Measurements from ENCODE around the gene LUZP2.

LUZP2 gene

DNA sequence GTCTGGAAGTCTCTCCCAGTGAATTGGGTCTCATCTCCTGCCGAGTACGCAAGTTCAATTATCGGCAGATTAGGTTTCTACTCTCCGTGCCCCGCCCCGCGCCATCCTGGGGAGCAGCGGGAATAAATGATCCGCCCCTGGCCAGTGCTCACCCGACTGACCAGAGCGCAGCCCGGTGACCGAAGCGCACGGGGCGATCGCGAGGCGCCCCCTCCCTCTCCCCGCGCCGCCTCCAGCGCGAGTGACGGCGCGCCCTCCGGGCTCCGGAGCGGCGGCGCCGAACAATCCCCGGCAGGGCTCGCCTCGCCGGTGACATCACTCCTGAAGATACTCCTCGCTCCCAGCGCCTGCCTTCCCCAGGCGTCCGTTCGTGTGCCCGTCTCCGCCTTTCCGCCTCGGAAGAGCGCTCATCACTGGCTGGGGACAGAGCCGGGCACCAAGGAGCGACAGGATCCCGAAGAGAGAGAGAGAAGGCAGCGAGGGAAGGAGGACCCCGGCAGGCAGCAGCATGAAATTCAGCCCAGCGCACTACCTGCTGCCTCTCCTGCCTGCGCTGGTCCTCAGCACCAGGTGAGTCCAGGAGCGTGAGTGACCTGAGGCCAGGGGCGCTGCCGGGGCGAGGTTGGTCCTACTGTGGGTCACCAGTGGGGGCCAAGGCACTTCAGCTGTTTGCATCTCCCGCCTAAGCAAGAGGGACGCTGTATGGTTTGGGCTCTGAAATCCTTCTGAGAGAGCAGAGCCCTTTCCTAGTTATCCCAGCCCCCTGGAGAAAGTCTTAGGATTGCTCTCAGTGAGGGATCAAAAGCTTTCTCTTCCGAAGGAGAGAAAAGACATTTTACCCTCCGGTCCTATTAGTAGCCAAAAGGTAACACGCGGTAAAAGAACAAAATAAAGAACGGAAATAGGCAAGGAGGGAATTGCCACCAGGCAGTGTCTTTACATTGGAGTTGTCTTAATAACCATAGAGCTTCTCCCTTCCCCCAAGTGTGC, at the start of gene LUZP2:
TSS of gene LUZP2 (plus strand) at position 318 of the 990 bp plus-strand sequence.
- TF ChIP-seq, protein P1, sequence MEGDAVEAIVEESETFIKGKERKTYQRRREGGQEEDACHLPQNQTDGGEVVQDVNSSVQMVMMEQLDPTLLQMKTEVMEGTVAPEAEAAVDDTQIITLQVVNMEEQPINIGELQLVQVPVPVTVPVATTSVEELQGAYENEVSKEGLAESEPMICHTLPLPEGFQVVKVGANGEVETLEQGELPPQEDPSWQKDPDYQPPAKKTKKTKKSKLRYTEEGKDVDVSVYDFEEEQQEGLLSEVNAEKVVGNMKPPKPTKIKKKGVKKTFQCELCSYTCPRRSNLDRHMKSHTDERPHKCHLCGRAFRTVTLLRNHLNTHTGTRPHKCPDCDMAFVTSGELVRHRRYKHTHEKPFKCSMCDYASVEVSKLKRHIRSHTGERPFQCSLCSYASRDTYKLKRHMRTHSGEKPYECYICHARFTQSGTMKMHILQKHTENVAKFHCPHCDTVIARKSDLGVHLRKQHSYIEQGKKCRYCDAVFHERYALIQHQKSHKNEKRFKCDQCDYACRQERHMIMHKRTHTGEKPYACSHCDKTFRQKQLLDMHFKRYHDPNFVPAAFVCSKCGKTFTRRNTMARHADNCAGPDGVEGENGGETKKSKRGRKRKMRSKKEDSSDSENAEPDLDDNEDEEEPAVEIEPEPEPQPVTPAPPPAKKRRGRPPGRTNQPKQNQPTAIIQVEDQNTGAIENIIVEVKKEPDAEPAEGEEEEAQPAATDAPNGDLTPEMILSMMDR (IDR thresholded peaks at IDR 0.05; ENCODE audit: borderline replicate concordance, insufficient read depth, low read depth, low read length) = no peak
- no peak within 1 kb of the TSS for H3K4me3 ChIP-seq (ENCODE audit: low read depth, low read length)

DNA sequence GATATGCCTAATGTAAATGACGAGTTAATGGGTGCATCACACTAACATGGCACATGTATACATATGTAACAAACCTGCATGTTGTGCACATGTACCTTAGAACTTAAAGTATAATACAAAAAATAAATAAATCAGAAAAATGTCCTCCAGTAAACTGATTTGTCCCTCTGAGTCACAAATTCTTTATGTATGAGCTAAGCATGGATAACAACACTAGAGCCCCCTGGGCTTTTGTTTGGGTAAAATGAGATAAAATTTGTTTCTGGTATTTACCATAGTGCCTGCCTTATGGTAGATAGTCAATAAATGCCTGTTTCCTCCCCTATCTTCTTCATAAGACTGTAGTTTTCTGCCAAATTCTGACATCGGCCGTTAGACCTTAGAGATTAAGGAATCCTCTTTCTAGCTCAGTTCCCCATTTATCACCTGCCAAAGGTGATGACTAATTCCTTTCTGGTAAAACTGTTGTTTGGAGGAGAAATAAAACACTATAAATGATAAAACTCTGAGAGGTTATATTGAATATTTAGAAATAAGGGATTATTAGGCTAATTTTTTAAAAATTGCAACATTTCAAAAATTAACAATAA, 43.6 kb upstream of the LUZP2 start:
- H3K4me3 ChIP-seq (ENCODE audit: low read depth, low read length) = no peak overlapping the region
- TF ChIP-seq, protein P1 (IDR thresholded peaks at IDR 0.05; ENCODE audit: borderline replicate concordance, insufficient read depth, low read depth, low read length) = no peak

DNA sequence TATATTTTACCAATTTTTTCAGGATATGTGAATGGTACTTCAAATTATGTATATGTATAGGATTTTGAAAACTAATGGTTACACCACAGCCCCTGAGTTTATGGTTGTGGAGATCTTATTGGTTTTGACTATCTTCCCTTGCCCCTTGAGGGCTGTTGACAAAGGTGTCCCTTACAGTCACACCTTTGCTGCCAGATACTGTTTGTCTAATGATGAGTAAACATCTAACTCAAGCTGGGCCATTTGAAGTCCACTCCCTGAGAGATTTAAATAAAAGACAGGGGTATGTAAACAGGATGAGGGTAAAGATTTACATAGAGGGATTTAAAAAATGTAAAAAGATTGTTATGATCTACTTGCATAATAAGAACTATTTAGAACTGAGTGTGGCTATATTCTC, 38.9 kb upstream of the LUZP2 start:
- TF ChIP-seq, protein P1 (IDR thresholded peaks at IDR 0.05; ENCODE audit: borderline replicate concordance, insufficient read depth, low read depth, low read length) = no peak
- no peak overlapping the region for H3K4me3 ChIP-seq (ENCODE audit: low read depth, low read length)

DNA sequence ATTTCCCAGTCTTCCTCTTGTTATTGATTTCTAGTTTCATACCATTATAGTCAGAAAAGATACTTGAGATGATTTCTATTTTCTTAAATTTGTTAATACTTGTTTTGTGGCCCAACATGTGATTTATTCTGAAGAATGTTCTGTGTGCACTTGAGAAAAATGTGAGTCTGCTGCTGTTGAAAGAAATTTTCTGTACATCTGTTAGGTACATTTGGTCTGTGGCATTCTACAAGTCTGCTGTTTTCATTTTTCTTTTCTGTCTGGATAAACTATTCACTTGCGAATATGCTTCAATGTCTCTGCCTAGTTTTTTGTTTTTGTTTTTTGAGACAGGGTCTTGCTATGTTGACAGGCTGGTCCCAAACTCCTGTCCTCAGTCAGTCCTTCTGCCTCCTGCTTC, 26.4 kb upstream of the LUZP2 start:
- H3K4me3 ChIP-seq (ENCODE audit: low read depth, low read length) = no peak overlapping the region
- TF ChIP-seq, protein P1 (IDR thresholded peaks at IDR 0.05; ENCODE audit: borderline replicate concordance, insufficient read depth, low read depth, low read length) = no peak

DNA sequence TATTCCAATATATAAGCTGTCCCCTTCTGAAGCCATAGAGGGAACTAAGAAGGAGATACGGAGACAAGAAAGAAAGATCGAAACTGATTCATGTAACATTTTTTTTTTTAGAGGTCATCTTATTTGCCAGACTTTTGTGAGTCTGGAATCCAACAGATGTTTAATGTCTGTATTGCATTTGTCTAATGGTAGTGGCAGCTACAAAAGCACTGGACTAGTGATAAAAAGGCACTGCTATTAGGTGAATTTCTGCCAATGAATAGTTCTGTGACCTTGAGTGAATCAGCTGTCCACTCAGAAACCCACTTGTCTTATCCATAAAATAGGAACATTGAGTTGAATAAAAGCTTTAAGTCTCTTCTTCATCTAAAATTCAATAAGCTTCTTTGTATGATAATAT, 25.8 kb upstream of the LUZP2 start:
- TF ChIP-seq, protein P1 (IDR thresholded peaks at IDR 0.05; ENCODE audit: borderline replicate concordance, insufficient read depth, low read depth, low read length) = no peak
- no peak overlapping the region for H3K4me3 ChIP-seq (ENCODE audit: low read depth, low read length)

DNA sequence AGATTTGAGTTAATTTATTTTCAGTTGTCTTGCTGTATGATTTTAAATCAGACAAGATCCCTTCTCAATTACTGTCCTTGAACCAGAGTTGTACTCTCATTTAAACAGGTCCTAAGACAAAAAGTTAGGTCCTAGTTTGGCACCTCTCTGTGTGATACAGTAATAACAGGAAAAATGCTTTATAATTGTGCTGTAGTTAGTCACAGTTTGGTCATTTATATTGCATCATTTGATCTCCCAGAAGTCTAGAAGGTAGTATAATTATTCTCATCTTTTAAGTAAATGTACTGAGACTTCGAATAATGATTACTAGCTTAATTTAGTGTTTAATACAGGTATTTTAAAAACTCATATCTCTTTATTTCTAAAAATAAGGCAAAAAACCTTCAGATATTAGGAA, 18.1 kb upstream of the LUZP2 start:
- TF ChIP-seq, protein P1 (IDR thresholded peaks at IDR 0.05; ENCODE audit: borderline replicate concordance, insufficient read depth, low read depth, low read length) = no peak
- H3K4me3 ChIP-seq (ENCODE audit: low read depth, low read length) = no peak overlapping the region

Measured in GM12875 (cell line).